Measurements from ENCODE around the gene MYRIP.

DNA sequence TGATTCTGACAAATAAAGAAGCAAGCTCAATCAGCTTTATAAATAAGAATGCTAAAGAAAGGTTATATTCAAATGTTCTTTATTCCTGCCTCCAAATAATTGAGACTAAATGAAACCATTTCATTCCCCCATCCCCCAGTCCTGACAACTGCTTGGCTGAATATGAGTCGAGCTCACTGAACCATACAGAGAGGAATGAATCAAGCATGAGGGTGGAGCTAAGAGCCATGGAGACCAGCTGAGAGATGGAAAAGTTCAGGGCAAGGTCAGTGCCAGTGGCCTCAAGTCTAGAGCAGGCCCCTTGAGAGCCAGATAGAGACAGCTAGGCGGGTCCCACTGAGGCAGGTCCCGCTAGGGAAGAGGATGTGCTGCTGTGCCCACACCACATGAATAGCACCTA, 311.4 kb downstream of the MYRIP start:
- TF ChIP-seq EZH2 (IDR thresholded peaks at IDR 0.05) (no peak), POLR2AphosphoS5 (IDR thresholded peaks at IDR 0.05; ENCODE audit: borderline replicate concordance, low read depth, low read length) (no peak), FOXP2 (optimal IDR thresholded peaks at IDR 0.05; ENCODE audit: control extremely low read depth, extremely low read length, insufficient read depth) (no peak)
